ENCODE data around the gene NUDT1.

DNA sequence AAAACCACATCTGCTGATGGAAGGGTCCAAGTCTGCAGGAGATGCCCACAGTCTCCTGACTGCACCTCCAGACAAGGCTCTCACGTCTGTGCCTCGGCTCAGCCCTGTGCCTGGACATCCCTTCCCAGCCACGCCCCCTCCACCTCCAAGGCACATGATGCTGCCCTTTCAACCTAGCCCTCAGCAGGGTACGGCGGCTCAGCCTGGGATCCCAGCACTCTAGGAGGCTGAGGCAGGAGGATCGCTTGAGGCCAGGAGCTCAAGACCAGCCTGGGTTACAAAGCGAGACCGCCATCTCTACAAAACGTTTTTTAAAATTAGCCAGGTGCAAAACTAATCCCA lies 23.6 kb upstream of the NUDT1 start:
- TF ChIP-seq HDGF (IDR thresholded peaks at IDR 0.05; ENCODE audit: borderline replicate concordance) = no peak
- TF ChIP-seq FOXA1 (IDR thresholded peaks at IDR 0.05) = no peak
- TF ChIP-seq SP1 (IDR thresholded peaks at IDR 0.05) = no peak
- TF ChIP-seq, protein P1, sequence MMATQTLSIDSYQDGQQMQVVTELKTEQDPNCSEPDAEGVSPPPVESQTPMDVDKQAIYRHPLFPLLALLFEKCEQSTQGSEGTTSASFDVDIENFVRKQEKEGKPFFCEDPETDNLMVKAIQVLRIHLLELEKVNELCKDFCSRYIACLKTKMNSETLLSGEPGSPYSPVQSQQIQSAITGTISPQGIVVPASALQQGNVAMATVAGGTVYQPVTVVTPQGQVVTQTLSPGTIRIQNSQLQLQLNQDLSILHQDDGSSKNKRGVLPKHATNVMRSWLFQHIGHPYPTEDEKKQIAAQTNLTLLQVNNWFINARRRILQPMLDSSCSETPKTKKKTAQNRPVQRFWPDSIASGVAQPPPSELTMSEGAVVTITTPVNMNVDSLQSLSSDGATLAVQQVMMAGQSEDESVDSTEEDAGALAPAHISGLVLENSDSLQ (IDR thresholded peaks at IDR 0.05) = no peak
- TF ChIP-seq SUZ12 (IDR thresholded peaks at IDR 0.05) = no peak
- no peak for TF ChIP-seq FOXM1 (IDR thresholded peaks at IDR 0.05; ENCODE audit: borderline replicate concordance)
- no peak for TF ChIP-seq ZNF384 (IDR thresholded peaks at IDR 0.05)
- no peak for TF ChIP-seq BHLHE40 (IDR thresholded peaks at IDR 0.05; ENCODE audit: borderline replicate concordance)

Data from HEK293T (cell line).